ENCODE results near the gene RPS25. TPM values are rescaled to one million over a fixed set of nuclear protein-coding genes. Genes with fewer than 3 reads are reported as not detected.
"Not testable (repeated sequence)": the region's sequence is repeated elsewhere in the genome, so short reads cannot be mapped to it uniquely, and the experiment has no call there.

Gene RPS25
- total RNA-seq, 1 experiment from 2014 or later = 1,450 TPM

DNA sequence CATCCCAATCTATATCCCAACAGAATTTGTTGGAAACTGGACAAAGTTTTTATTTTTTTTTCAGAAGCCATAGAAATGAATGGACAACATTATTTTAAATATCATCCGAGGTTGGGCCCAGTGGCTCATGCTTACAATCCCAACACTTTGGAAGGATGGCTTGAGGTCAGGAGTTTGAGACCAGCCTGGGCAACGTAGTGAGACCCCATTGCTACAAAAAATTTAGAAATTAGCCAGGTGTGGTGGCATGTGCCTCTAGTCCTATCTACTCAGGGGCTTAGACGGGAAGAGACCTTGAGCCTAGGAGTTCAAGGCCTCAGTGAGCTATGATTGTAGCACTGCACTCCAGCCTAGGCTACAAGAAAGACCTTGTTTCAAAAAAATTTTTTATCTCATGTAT, 16.7 kb upstream of the RPS25 start:
- no peak overlapping the region for H2AFZ ChIP-seq (ENCODE audit: low read length)
- H3K23ac ChIP-seq (ENCODE audit: insufficient read length, low read depth, low read length) = no peak overlapping the region
- H3K23me2 ChIP-seq (ENCODE audit: insufficient read length, low read depth, low read length, poor library complexity, severe bottlenecking) = peaks cover 7% of the 10 kb centered on the region
- no peak overlapping the region for H4K5ac ChIP-seq (ENCODE audit: insufficient read length, low read depth, low read length)
- no peaks in the 10 kb centered on the region for H4K20me1 ChIP-seq (ENCODE audit: control insufficient read depth, insufficient read depth, insufficient read length)
- WGBS (ENCODE audit: extremely low coverage, insufficient read length, low lambda C conversion rate) = no CpG with 5 or more reads among the region's 3 CpGs
- no peak overlapping the region for H3K14ac ChIP-seq (ENCODE audit: insufficient read depth, low read length)
- Mint-ChIP-seq H3K4me1 (peaks cover 11 to 12% of the 10 kb centered on the region in 2 experiments), H3K9me3 (no peaks in the 10 kb centered on the region), H3K27ac (no peak overlapping the region), H3K36me3 (ENCODE audit: insufficient read depth in 1 of 3, low read depth in 3 of 3) (no peaks in the 10 kb centered on the region), H3K27me3 (ENCODE audit: low read depth) (no peaks in the 10 kb centered on the region; the same call in 1 of the 2 replicates), H3K4me3 (no peak overlapping the region)
- no peaks in the 10 kb centered on the region for H3K4me1 ChIP-seq (ENCODE audit: insufficient read depth, low read length)
- H3K4ac ChIP-seq (ENCODE audit: low read depth, low read length) = no peak overlapping the region
- no peak overlapping the region for H2BK15ac ChIP-seq (ENCODE audit: low read depth, low read length)
- no peak overlapping the region for H3K4me2 ChIP-seq (ENCODE audit: insufficient read depth, insufficient read length, low read length)
- H2BK5ac ChIP-seq (ENCODE audit: insufficient read length, low read length) = no peak overlapping the region
- no peaks in the 10 kb centered on the region for H3K9me3 ChIP-seq (ENCODE audit: control insufficient read depth, low read depth, low read length)
- H2BK12ac ChIP-seq (ENCODE audit: insufficient read length, low read depth, low read length) = no peak overlapping the region
- H3K79me2 ChIP-seq (ENCODE audit: insufficient read depth, low read length) = no peaks in the 10 kb centered on the region
- H3T11ph ChIP-seq (ENCODE audit: low read length) = no peak overlapping the region
- H3K27ac ChIP-seq (ENCODE audit: insufficient read length, low read depth, low read length) = no peak overlapping the region
- no peak overlapping the region for H3K18ac ChIP-seq (ENCODE audit: insufficient read length, low read depth, low read length)
- H2AK5ac ChIP-seq (ENCODE audit: insufficient read length, low read length) = no peak overlapping the region
- H2BK120ac ChIP-seq (ENCODE audit: low read depth, low read length, poor library complexity, severe bottlenecking) = no peak overlapping the region
- TF ChIP-seq, protein P1, sequence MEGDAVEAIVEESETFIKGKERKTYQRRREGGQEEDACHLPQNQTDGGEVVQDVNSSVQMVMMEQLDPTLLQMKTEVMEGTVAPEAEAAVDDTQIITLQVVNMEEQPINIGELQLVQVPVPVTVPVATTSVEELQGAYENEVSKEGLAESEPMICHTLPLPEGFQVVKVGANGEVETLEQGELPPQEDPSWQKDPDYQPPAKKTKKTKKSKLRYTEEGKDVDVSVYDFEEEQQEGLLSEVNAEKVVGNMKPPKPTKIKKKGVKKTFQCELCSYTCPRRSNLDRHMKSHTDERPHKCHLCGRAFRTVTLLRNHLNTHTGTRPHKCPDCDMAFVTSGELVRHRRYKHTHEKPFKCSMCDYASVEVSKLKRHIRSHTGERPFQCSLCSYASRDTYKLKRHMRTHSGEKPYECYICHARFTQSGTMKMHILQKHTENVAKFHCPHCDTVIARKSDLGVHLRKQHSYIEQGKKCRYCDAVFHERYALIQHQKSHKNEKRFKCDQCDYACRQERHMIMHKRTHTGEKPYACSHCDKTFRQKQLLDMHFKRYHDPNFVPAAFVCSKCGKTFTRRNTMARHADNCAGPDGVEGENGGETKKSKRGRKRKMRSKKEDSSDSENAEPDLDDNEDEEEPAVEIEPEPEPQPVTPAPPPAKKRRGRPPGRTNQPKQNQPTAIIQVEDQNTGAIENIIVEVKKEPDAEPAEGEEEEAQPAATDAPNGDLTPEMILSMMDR (conservative IDR thresholded peaks at IDR 0.05) = no peak
- no peak overlapping the region for H4K91ac ChIP-seq (ENCODE audit: insufficient read length, low read depth, low read length)
- H3K56ac ChIP-seq (ENCODE audit: insufficient read length, low read depth, low read length) = no peak overlapping the region
- no peaks in the 10 kb centered on the region for H3K79me1 ChIP-seq (ENCODE audit: insufficient read depth, low read depth, low read length, poor library complexity, severe bottlenecking)
- no peaks in the 10 kb centered on the region for H3K27me3 ChIP-seq (ENCODE audit: insufficient read depth, low read length)
- no peak overlapping the region for H4K8ac ChIP-seq (replicated peaks; ENCODE audit: insufficient read length, low read depth, low read length)
- H2BK20ac ChIP-seq (ENCODE audit: low read depth, low read length, poor library complexity, severe bottlenecking) = no peak overlapping the region
- no peak overlapping the region for H3K9ac ChIP-seq (ENCODE audit: extremely low read depth, insufficient read length, low read length)
- DNase-seq = no peak

DNA sequence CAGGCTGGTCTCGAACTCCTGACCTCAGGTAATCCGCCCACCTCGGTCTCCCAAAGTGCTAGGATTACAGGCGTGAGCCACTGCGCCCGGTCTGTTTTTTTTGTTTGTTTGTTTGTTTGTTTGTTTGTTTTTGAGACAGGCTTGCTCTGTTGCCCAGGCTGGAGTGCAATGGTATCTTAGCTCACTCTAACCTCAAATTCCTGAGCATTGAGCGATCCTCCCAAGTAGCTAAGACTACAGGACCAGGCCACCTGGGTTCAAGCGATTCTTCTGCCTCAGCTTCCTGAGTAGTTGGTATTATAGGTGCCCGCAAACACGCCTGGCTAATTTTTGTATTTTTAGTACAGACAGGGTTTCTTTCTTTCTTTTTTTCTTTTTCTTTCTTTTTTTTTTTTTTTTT, 15.3 kb upstream of the RPS25 start:
- H3K23ac ChIP-seq (ENCODE audit: insufficient read length, low read depth, low read length); H2BK5ac ChIP-seq (ENCODE audit: insufficient read length, low read length); H3K4me1 ChIP-seq (ENCODE audit: insufficient read depth, low read length); H4K5ac ChIP-seq (ENCODE audit: insufficient read length, low read depth, low read length); H3K27me3 ChIP-seq (ENCODE audit: insufficient read depth, low read length); H2BK15ac ChIP-seq (ENCODE audit: low read depth, low read length); H3K79me2 ChIP-seq (ENCODE audit: insufficient read depth, low read length); H2BK120ac ChIP-seq (ENCODE audit: low read depth, low read length, poor library complexity, severe bottlenecking); H3K18ac ChIP-seq (ENCODE audit: insufficient read length, low read depth, low read length); H2AK5ac ChIP-seq (ENCODE audit: insufficient read length, low read length); H2BK12ac ChIP-seq (ENCODE audit: insufficient read length, low read depth, low read length); H3K9ac ChIP-seq (ENCODE audit: extremely low read depth, insufficient read length, low read length); H2BK20ac ChIP-seq (ENCODE audit: low read depth, low read length, poor library complexity, severe bottlenecking); H3K27ac ChIP-seq (ENCODE audit: insufficient read length, low read depth, low read length); H3T11ph ChIP-seq (ENCODE audit: low read length); H3K4me2 ChIP-seq (ENCODE audit: insufficient read depth, insufficient read length, low read length); H3K27ac Mint-ChIP-seq; H2AFZ ChIP-seq (ENCODE audit: low read length); H3K56ac ChIP-seq (ENCODE audit: insufficient read length, low read depth, low read length); H3K9me3 Mint-ChIP-seq; H3K9me3 ChIP-seq (ENCODE audit: control insufficient read depth, low read depth, low read length); H4K91ac ChIP-seq (ENCODE audit: insufficient read length, low read depth, low read length); H4K8ac ChIP-seq (replicated peaks; ENCODE audit: insufficient read length, low read depth, low read length); H3K36me3 Mint-ChIP-seq (ENCODE audit: insufficient read depth in 1 of 3, low read depth in 3 of 3); H3K4ac ChIP-seq (ENCODE audit: low read depth, low read length); H3K79me1 ChIP-seq (ENCODE audit: insufficient read depth, low read depth, low read length, poor library complexity, severe bottlenecking); H3K27me3 Mint-ChIP-seq (ENCODE audit: low read depth); DNase-seq; H3K4me3 Mint-ChIP-seq; H4K20me1 ChIP-seq (ENCODE audit: control insufficient read depth, insufficient read depth, insufficient read length); H3K14ac ChIP-seq (ENCODE audit: insufficient read depth, low read length): not testable (repeated sequence)
- H3K4me1 Mint-ChIP-seq = peaks cover 15% of the 10 kb centered on the region in 2 experiments
- WGBS (ENCODE audit: extremely low coverage, insufficient read length, low lambda C conversion rate) = no CpG with 5 or more reads among the region's 10 CpGs
- H3K23me2 ChIP-seq (ENCODE audit: insufficient read length, low read depth, low read length, poor library complexity, severe bottlenecking) = peaks cover 14% of the 10 kb centered on the region
